ENCODE results near the gene ENTREP1.

ENTREP1 gene

DNA sequence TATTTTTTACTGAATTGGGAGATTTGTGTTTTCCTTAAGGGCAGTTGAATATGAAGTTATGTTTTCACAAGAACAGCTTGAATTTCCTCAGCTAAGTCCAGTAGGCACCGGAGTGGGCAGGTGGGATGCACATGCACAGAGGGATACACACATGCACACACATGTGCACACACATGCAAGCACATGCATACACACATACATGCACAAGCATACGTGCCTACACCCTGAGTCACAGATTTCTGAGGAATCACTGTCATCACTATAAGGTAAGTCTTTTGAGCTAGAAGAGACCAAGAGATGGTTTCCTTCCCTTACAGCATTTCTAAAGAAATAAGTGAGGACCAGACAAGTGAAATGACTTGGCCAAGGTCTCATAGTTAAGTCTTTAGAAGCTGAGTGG lies 8.7 kb downstream of the ENTREP1 start:
- H3K4me3 ChIP-seq: no peak overlapping the region
- intact Hi-C loops (cut with DNase I; ENCODE audit: low total_unique reads): no loop called here
- H3K36me3 ChIP-seq: no peaks in the 10 kb centered on the region
- H3K27me3 ChIP-seq: no peaks in the 10 kb centered on the region
- no peak overlapping the region for H3K27ac ChIP-seq
- TF ChIP-seq CTCF (IDR thresholded peaks at IDR 0.05): no peak
- H3K9me3 ChIP-seq: no peaks in the 10 kb centered on the region
- H3K4me1 ChIP-seq: no peaks in the 10 kb centered on the region
- DNase-seq: no peak

GRCh38 chr9:69334317-69334716 lies 9.3 kb downstream of the ENTREP1 start:
- no peaks in the 10 kb centered on the region for H3K27me3 ChIP-seq
- DNase-seq: no peak
- H3K27ac ChIP-seq: no peak overlapping the region
- no peaks in the 10 kb centered on the region for H3K4me1 ChIP-seq
- H3K9me3 ChIP-seq: no peaks in the 10 kb centered on the region
- no peak for TF ChIP-seq CTCF (IDR thresholded peaks at IDR 0.05)
- H3K36me3 ChIP-seq: no peaks in the 10 kb centered on the region
- no peak overlapping the region for H3K4me3 ChIP-seq
- intact Hi-C loops (cut with DNase I; ENCODE audit: low total_unique reads): no loop called here

DNA sequence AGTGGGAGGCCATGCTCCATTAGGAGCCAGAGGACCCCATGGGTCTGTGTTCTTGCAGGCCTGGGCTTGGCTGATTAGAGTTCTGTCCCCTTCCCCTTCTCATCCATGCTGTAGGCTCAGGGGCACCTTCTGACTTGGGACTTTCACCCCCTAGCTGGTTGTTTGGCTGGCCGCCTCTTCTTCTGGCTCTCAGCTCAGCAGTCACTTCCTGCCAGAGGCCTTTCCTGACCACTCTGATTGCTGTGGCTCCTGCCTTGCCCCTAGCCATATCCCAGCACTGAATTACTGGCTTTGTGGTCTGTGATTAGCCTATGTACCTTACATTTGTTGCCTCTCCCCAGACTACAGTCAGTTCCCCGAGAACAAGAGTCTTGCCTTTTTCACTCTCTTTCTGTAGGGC lies 14.6 kb downstream of the ENTREP1 start:
- TF ChIP-seq CTCF (IDR thresholded peaks at IDR 0.05): no peak
- no peak overlapping the region for H3K27ac ChIP-seq
- intact Hi-C loops (cut with DNase I; ENCODE audit: low total_unique reads): no loop called here
- H3K4me1 ChIP-seq: no peaks in the 10 kb centered on the region
- H3K4me3 ChIP-seq: no peak overlapping the region
- no peak for DNase-seq
- no peaks in the 10 kb centered on the region for H3K9me3 ChIP-seq
- H3K27me3 ChIP-seq: no peaks in the 10 kb centered on the region
- H3K36me3 ChIP-seq: no peaks in the 10 kb centered on the region

DNA sequence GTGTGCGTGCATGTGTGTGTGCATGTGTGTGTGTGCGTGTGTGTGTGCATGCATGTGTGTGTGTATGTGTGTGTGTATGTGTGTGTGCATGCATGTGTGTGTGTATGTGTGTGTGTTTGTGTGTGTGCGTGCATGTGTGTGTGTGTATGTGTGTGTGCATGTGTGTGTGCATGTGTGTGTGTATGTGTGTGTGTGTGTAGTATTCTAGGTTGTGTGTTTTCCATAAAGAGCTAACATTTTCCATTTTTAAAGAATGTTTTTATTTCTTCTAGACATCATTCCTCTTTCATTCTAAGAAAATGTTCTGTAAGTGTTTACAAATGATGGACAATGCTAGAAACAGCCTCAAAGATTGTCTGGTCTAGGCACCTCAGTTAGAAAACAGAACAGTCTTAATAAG lies 15.6 kb downstream of the ENTREP1 start:
- no peak overlapping the region for H3K4me3 ChIP-seq
- no peak for DNase-seq
- no peak overlapping the region for H3K27ac ChIP-seq
- H3K9me3 ChIP-seq: no peaks in the 10 kb centered on the region
- intact Hi-C loops (cut with DNase I; ENCODE audit: low total_unique reads): no loop called here
- no peak for TF ChIP-seq CTCF (IDR thresholded peaks at IDR 0.05)
- no peaks in the 10 kb centered on the region for H3K4me1 ChIP-seq
- H3K27me3 ChIP-seq: no peaks in the 10 kb centered on the region
- no peaks in the 10 kb centered on the region for H3K36me3 ChIP-seq

- no peak overlapping the region for H3K4me3 ChIP-seq
- no peaks in the 10 kb centered on the region for H3K27me3 ChIP-seq
- H3K36me3 ChIP-seq: no peaks in the 10 kb centered on the region
- intact Hi-C loops (cut with DNase I; ENCODE audit: low total_unique reads): no loop called here
- DNase-seq: no peak
- H3K4me1 ChIP-seq: peaks cover 0 to 11% (median 0%) of the 10 kb centered on the region in 4 donors
- TF ChIP-seq CTCF (IDR thresholded peaks at IDR 0.05): no peak
- H3K9me3 ChIP-seq: no peaks in the 10 kb centered on the region
- no peak overlapping the region for H3K27ac ChIP-seq
Observed at GRCh38 chr9:69342769-69343168, 17.8 kb downstream of the ENTREP1 start.

DNA sequence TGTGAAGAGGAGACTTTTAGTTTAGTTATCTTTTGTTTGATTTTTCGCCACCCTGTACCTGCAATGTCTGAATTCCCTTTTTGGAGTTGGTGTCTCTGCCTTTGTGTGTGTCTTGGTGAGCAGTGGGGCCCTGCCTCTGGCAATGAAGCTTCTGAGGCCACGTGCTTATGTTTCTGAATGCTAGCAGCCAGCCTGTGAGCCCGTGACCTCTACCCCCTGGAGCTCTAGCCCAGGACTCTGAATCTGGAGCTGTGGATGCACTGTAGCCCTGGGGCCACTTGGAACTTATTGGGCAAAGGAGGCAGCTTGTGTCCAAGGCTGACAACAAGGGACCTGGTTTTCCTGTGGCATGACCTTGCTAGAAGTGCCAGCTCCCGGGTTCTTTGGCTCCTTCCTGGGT lies 19.4 kb downstream of the ENTREP1 start:
- no peaks in the 10 kb centered on the region for H3K9me3 ChIP-seq
- no peak for DNase-seq
- no peak for TF ChIP-seq CTCF (IDR thresholded peaks at IDR 0.05)
- H3K27me3 ChIP-seq: no peaks in the 10 kb centered on the region
- H3K4me1 ChIP-seq: peaks cover 0 to 16% (median 0%) of the 10 kb centered on the region in 4 donors
- intact Hi-C loops (cut with DNase I; ENCODE audit: low total_unique reads): no loop called here
- H3K4me3 ChIP-seq: no peak overlapping the region
- H3K27ac ChIP-seq: no peak overlapping the region
- no peaks in the 10 kb centered on the region for H3K36me3 ChIP-seq
